G401 (cell line): ENCODE results near the gene TUBB3. TPM values are rescaled to one million over a fixed set of nuclear protein-coding genes. Genes with fewer than 3 reads are reported as not detected.
"Not testable (repeated sequence)": the region's sequence is repeated elsewhere in the genome, so short reads cannot be mapped to it uniquely, and the experiment has no call there.

Source experiments
- DNase-seq: peaks from one replicate; pipeline ENCODE4 v3.0.0-alpha.2; 2015; ENCODE audit warnings: low spot score
- in situ Hi-C: cut with HindIII; loops from 2 replicates; pipeline ENCODE4 v1.10.0; 2016; ENCODE audit warnings: low sequenced_read_pairs, mixed read lengths
- total RNA-seq: library from RNA; depleted of rRNA; stranded (reverse); fragments of >200 nt; shearing (Covaris generic); gene quantifications from 2 replicates; pipeline ENCODE4 v1.2.3, GENCODE V29; 2014; rRNA removed

TUBB3 gene
- 264 and 266 TPM in 2 replicates for total RNA-seq

DNA sequence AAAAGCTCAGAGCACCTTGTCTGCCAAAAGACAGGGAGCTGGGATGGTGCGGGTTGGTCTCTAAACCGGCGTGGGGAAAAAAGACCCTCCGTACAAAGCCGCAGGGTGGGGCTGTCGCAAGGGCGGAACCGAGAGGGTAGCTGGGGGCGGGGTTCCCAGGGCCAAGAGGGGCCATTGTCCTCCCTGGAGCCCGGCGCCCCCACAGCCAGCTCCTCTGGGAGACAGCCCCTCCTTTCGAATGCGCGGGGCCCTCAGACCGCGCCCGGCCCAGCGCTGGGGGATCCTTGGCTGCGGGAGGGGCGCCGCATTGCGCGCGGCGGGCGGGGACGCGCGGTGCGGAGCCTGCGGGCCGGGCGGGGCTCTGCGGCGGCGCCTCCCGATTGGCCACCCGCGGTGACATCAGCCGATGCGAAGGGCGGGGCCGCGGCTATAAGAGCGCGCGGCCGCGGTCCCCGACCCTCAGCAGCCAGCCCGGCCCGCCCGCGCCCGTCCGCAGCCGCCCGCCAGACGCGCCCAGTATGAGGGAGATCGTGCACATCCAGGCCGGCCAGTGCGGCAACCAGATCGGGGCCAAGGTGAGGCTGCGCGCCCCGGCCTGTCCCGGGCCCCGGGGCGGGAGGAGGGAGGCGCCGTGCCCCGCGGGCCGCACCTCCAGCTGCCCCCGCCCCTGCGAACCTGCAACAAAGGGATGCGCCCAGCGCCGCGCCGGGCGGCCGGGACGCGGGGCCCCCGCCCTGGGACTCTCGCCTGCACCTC, at the start of gene TUBB3:
TUBB3 (plus strand) TSS at position 459 of the 756 bp plus-strand sequence; CDS start at position 519, 60 bp downstream.
- in situ Hi-C loops, result no loop called here
- peak; percentile 88 for DNase-seq

- in situ Hi-C loops, result no loop called here
- DNase-seq, result peak; percentile 92
Measured at GRCh38 chr16:89873972-89874689, 49.0 kb upstream of the TUBB3 start.

DNA sequence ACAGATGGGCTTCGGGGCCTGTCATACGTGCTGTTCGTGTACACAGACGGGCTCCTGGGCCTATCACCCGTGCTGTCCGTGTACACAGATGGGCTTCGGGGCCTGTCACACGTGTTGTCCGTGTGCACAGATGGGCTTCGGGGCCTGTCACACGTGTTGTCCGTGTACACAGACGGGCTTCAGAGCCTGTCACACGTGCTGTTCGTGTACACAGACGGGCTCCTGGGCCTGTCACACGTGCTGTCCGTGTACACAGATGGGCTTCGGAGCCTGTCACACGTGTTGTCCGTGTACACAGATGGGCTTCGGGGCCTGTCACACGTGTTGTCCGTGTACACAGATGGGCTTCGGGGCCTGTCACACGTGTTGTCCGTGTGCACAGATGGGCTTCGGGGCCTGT, 44.0 kb upstream of the TUBB3 start:
- DNase-seq, in situ Hi-C loops: not testable (repeated sequence)

- no peak for DNase-seq
- in situ Hi-C loops, result no loop called here
Measured at GRCh38 chr16:89880477-89881367, 42.4 kb upstream of the TUBB3 start.

DNA sequence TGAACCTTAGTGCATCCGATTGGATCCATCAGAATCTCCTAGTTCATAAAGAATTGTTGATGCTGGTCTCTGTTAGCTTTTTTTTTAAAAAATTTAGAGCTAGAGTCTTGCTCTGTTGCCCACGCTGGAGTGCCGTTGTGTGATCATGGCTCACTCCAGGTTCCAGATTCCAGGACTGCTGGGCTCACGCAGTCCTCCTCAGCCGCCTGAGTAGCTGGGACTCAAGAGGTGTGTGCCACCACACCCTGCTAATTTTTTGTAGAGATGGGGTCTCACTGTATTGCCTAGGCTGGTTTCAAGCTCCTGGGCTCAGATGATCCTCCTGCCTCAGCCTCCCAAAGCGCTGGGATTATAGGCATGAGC, 41.8 kb upstream of the TUBB3 start:
- in situ Hi-C loops, result no loop called here

DNA sequence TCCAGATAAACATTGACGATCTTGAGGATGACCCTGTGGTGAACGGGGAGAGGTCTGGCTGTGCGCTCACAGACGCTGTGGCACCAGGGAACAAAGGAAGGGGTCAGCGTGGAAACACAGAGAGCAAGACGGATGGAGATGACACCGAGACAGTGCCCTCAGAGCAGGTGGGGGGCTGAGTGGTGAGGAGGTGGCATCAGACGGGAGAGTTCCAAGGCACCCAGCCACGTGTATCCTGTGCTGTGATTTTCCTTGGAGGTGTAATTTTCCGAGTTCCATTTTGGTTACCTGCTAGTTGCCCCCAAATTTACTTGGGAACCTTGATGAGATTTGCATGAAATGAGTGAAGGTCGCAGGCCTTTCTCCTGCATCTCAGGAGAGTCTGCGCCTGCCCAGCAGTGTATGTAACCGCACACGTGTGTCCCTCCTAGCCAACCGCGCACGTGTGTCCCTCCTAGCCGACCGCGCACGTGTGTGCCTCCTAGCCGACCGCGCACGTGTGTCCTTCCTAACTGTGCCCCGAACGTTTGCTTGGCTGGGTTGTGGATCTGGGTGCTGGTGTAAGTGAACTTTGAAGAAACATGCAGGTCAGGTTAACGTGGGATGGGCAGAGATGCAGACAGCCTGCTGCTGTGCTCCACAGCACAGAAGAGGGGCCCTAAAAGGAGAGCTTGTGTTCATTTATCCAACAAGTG, 39.6 kb upstream of the TUBB3 start:
- in situ Hi-C loops, result no loop called here
- DNase-seq, result no peak

More for the DNA sequence above, 41.8 kb upstream of the TUBB3 start:
- DNase-seq, result no peak

DNA sequence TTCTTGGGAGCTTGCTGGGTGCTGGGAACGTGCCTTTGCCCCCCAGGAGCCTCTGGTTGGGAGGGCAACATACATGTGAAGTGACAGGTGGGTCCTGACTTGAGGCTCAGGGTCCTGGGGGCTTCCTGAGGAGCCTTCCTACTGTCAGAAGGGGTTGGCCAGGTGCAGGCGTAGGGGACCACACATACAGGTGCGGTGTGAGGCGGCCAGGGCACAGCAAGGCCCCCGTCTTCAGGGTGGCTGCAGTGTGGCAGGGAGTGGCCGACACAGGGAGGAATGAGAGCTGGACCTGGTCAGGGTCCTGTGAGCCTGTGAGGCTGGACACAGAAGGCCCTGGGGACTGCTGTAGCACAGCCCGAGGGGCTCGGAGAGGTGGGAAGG, 39.1 kb upstream of the TUBB3 start:
- in situ Hi-C loops, result no loop called here
- no peak for DNase-seq

- DNase-seq, result no peak
- in situ Hi-C loops, result no loop called here
Measured at GRCh38 chr16:89887243-89887642, 35.9 kb upstream of the TUBB3 start.

DNA sequence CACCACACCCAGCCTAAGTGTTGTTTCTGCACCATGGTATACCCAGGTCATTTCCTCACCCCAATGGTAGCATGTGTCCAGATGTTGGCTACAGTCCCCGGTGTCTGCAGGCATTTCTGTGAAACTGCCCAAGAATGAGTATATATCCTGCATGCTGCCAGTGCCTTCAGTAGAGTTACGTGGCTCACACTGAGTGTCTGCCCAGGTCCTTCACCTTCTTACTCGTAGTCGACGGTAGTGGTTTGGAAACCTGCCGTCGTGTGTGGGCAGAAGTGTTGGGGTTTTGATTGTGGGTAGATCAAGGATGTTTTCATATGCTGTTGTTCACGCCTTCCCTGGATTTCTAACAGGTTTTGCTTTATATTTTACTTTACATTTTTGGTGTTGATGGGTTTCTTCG, 32.9 kb upstream of the TUBB3 start:
- in situ Hi-C loops, result no loop called here
- DNase-seq, result no peak

- in situ Hi-C loops, result no loop called here
- DNase-seq, result no peak
Measured at GRCh38 chr16:89890886-89891657, 32.1 kb upstream of the TUBB3 start.

DNA sequence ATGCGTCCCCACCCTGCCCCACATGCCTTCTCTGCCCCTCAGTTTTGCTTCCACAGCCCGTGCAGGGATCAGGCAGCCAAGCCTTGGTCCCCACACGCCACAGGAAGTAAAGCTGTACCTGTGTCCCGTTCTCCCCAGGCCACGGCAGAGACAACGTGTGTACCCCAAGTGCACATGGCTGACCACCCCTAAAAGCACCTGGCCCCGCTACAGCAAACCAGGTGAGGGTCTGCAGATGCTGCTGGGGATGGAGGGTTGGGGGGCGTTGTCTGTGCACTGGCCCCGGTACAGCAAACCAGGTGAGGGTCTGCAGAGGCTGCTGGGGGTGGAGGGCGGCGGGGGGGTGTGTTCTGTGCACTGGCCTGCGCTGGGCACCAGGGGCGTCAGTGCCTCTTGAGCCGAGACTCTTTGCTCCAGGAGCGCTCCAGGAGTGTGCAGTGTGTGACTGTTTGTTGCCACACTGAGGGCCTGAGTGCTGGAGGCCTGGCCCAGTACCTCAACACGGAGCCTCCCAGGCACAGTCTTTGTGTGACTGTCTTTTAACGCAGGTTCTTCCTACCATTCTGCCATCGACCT, 31.0 kb upstream of the TUBB3 start:
- no peak for DNase-seq
- in situ Hi-C loops, result no loop called here

GRCh38 chr16:89892635-89893034, 30.5 kb upstream of the TUBB3 start:
- in situ Hi-C loops, result no loop called here
- DNase-seq, result no peak

DNA sequence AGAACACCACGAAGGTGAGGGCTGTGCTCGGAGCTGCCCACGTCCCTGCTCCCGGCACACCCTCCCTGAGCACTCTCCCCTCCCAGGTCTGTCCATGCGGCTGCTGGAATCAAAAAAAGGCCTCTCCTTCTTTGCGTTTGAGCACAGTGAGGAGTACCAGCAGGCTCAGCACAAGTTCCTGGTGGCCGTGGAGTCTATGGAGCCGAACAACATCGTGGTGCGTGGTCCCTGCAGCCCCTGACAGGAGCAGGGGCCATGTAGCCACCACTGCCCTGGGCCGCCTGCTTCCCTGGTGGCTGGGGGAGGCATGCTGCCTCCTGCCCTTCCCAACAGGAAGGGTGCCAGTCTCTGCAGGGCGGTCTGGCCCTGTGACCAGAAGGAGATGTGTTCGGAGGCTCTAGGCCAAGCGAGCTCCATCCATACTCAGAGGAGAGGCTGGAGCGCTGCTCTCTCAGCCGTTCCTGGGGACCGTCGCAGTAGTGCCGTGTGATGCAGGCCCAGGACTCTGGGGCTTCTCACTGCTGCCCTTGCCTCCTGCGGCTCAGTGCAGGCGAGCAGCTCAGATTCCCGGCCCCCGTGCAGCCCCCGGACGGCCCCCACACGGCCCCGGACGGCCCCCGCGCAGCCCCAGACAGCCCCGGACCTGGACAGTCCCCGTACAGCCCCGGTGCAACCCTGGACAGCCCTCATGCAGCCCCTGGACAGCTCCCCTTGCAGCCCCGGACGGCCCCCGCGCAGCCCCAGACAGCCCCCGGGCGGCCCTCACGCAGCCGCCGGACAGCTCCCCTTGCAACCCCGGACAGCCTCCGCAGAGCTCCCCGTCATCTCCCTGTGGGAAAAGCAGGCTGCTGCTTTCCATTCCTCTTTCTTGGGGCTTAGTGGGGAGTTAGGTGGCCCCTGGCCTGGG, 29.2 kb upstream of the TUBB3 start:
- in situ Hi-C loops, result no loop called here

GRCh38 chr16:89895482-89896250, 27.5 kb upstream of the TUBB3 start:
- no peak for DNase-seq
- in situ Hi-C loops, result no loop called here

More for the DNA sequence above, 29.2 kb upstream of the TUBB3 start:
- peak; percentile 70 for DNase-seq

DNA sequence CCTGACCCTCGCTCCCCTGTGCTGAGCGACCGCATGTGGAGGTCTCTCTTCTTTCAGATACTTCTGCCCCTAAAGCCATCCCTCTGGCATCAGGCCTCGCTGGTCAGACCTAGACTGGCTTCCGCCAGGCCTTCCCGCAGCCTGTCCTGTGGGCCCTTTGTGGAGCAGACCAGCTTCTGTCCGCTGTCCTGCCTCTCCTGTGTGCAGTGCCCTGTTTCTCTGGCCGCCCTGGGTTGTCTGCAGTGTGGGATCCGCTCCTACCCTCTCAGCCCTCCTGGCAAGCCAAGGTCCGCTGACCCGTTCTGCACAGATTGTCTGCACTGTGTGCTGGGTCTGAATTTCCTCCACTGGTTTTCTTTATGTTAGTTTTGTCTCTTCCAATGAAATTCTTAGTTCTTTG, 25.9 kb upstream of the TUBB3 start:
- in situ Hi-C loops, result no loop called here
- DNase-seq, result no peak

DNA sequence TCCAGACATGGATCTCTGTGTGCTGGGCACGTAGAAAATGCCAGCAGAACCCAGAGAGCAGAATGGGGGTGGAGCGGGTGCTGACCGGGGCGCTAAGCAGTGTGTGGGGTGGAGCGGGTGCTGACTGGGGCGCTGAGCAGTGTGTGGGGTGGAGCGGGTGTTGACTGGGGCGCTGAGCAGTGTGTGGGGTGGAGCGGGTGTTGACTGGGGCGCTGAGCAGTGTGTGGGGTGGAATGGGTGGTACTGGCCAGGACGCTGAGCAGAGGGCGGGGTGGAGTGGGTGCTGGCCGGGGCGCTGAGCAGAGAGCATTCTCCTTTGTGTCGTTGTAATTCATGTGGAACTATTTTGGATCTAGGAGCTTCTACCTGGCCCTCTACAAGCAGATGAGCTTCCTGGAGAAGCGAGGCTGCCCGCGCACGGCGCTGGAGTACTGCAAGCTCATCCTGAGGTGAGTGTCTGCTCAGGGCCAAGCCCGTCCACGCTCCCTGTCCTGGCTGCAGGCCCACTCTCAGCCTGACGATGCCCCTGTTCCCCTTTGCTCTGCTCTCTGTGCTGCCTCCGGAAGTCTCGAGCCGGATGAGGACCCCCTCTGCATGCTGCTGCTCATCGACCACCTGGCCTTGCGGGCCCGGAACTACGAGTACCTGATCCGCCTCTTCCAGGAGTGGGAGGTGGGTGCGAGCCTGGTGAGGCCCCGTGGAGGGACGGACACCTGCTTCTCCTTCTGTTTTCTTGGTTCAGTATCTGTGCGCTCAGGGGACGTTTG, 24.8 kb upstream of the TUBB3 start:
- DNase-seq, result no peak
- in situ Hi-C loops, result no loop called here
